Measurements from ENCODE around the gene TMEM131L. TPM values are rescaled to one million over a fixed set of nuclear protein-coding genes. Genes with fewer than 3 reads are reported as not detected.
"Not testable (repeated sequence)": the region's sequence is repeated elsewhere in the genome, so short reads cannot be mapped to it uniquely, and the experiment has no call there.

The TMEM131L gene
- 10 to 100 TPM; 37.7 to 44.0 (median 41.7) TPM for total RNA-seq

DNA sequence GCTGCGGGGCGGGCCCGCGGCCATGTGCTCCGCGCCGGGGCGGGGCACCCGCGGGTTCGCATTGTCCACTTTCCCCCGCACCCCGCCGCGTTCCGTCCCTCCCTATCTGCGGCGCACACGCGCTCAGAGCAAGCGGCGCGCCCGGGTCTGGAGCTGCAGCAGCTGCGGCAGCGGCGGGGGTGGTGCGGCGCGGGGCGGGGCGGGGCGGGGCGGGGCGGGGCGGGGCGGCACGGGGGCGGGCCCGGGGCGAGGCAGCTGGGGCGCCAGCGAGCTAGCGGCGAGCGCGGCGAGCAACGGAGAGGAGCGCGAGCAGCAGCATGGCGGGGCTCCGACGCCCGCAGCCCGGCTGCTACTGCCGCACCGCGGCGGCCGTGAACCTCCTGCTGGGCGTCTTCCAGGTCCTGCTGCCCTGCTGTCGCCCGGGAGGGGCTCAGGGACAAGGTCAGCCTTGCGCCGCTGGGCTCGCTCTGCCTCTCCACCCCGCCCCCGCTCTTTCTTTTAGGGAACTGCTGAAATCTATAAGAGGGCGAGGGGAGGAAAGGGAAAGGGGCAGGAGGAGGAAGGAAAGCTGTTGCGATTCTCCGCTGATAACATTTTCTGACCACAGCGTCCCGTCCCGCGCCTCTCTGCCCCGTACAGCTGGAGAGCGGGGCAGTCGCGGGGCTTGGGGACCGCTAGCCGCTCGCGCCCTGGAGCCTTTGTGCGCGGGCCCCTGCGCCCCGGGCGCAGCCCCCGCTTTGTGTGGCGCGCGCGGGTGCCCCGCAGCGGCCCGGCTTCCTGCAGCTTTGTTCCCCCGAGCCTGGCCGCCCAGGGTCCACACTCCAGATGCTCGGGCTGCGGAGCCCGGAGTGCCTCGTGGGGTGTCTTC is at the start of gene TMEM131L:
TMEM131L (plus strand) TSS at position 280 of the 868 bp plus-strand sequence; CDS start at position 318, 38 bp downstream.
- Mint-ChIP-seq H3K4me1 (ENCODE audit: low read depth) (peaks cover 46% of the 10 kb centered on the region), H3K9me3 (no peaks in the 10 kb centered on the region), H3K4me3 (peak within 1 kb of the TSS; percentile 93), H3K36me3 (ENCODE audit: insufficient read depth) (peaks cover 2% of the 10 kb centered on the region), H3K27me3 (ENCODE audit: low read depth) (no peaks in the 10 kb centered on the region)
- ATAC-seq (peak; percentile 81 to 88), DNase-seq (peak; percentile 59)

- H3K4me1 Mint-ChIP-seq (ENCODE audit: low read depth) = peaks cover 15% of the 10 kb centered on the region
- not testable (repeated sequence) for DNase-seq; H3K36me3 Mint-ChIP-seq (ENCODE audit: insufficient read depth); H3K27me3 Mint-ChIP-seq (ENCODE audit: low read depth); H3K4me3 Mint-ChIP-seq; ATAC-seq; H3K9me3 Mint-ChIP-seq
Observed at GRCh38 chr4:153416456-153416855, 49.7 kb upstream of the TMEM131L start.

DNA sequence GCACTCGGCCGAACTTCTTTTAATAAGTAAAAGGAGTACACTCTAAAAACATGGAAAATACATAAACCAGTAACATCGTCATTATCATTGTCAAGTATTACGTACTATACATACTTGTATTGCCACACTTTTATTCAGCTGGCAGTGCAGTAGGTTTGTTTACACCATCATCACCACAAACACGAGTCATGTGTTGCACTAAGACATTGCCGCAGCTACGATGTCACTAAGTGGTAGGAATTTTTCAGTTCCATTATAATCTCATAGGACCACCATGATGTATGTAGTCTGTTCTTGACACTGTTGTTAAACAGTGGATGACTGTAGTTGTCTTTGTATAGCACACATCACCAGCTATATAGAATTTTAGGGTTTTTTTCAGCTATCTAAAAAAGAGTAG is 48.0 kb upstream of the TMEM131L start:
- H3K4me3 Mint-ChIP-seq = no peak overlapping the region
- ATAC-seq (no peak), DNase-seq (no peak)
- no peaks in the 10 kb centered on the region for H3K9me3 Mint-ChIP-seq
- H3K27me3 Mint-ChIP-seq (ENCODE audit: low read depth) = no peaks in the 10 kb centered on the region
- peaks cover 14% of the 10 kb centered on the region for H3K4me1 Mint-ChIP-seq (ENCODE audit: low read depth)
- H3K36me3 Mint-ChIP-seq (ENCODE audit: insufficient read depth) = no peaks in the 10 kb centered on the region

GRCh38 chr4:153418558-153418957 is 47.6 kb upstream of the TMEM131L start:
- ATAC-seq (no peak), DNase-seq (no peak)
- Mint-ChIP-seq H3K4me3 (no peak overlapping the region), H3K4me1 (ENCODE audit: low read depth) (peaks cover 14% of the 10 kb centered on the region), H3K27me3 (ENCODE audit: low read depth) (no peaks in the 10 kb centered on the region), H3K9me3 (no peaks in the 10 kb centered on the region), H3K36me3 (ENCODE audit: insufficient read depth) (no peaks in the 10 kb centered on the region)

GRCh38 chr4:153419029-153419428 is 47.1 kb upstream of the TMEM131L start:
- DNase-seq = no peak
- H3K36me3 Mint-ChIP-seq (ENCODE audit: insufficient read depth) = no peaks in the 10 kb centered on the region
- no peak overlapping the region for H3K4me3 Mint-ChIP-seq
- H3K9me3 Mint-ChIP-seq = no peaks in the 10 kb centered on the region
- no peak for ATAC-seq
- no peaks in the 10 kb centered on the region for H3K27me3 Mint-ChIP-seq (ENCODE audit: low read depth)
- H3K4me1 Mint-ChIP-seq (ENCODE audit: low read depth) = peaks cover 14% of the 10 kb centered on the region

GRCh38 chr4:153419673-153420278 is 46.4 kb upstream of the TMEM131L start:
- DNase-seq (no peak), ATAC-seq (no peak)
- no peak overlapping the region for H3K4me3 Mint-ChIP-seq

GRCh38 chr4:153420361-153420760 is 45.8 kb upstream of the TMEM131L start:
- Mint-ChIP-seq H3K4me3 (no peak overlapping the region), H3K9me3 (no peaks in the 10 kb centered on the region), H3K27me3 (ENCODE audit: low read depth) (no peaks in the 10 kb centered on the region), H3K4me1 (ENCODE audit: low read depth) (peaks cover 16% of the 10 kb centered on the region), H3K36me3 (ENCODE audit: insufficient read depth) (no peaks in the 10 kb centered on the region)
- ATAC-seq (no peak), DNase-seq (no peak)

More at GRCh38 chr4:153419673-153420278, 46.4 kb upstream of the TMEM131L start:
- no peaks in the 10 kb centered on the region for H3K27me3 Mint-ChIP-seq (ENCODE audit: low read depth)
- no peaks in the 10 kb centered on the region for H3K36me3 Mint-ChIP-seq (ENCODE audit: insufficient read depth)
- no peaks in the 10 kb centered on the region for H3K9me3 Mint-ChIP-seq
- H3K4me1 Mint-ChIP-seq (ENCODE audit: low read depth) = peaks cover 16% of the 10 kb centered on the region

GRCh38 chr4:153421941-153422340 is 44.2 kb upstream of the TMEM131L start:
- Mint-ChIP-seq H3K4me3 (no peak overlapping the region), H3K27me3 (ENCODE audit: low read depth) (no peaks in the 10 kb centered on the region), H3K4me1 (ENCODE audit: low read depth) (peaks cover 26% of the 10 kb centered on the region), H3K36me3 (ENCODE audit: insufficient read depth) (no peaks in the 10 kb centered on the region), H3K9me3 (no peaks in the 10 kb centered on the region)
- no peak for DNase-seq
- no peak for ATAC-seq

DNA sequence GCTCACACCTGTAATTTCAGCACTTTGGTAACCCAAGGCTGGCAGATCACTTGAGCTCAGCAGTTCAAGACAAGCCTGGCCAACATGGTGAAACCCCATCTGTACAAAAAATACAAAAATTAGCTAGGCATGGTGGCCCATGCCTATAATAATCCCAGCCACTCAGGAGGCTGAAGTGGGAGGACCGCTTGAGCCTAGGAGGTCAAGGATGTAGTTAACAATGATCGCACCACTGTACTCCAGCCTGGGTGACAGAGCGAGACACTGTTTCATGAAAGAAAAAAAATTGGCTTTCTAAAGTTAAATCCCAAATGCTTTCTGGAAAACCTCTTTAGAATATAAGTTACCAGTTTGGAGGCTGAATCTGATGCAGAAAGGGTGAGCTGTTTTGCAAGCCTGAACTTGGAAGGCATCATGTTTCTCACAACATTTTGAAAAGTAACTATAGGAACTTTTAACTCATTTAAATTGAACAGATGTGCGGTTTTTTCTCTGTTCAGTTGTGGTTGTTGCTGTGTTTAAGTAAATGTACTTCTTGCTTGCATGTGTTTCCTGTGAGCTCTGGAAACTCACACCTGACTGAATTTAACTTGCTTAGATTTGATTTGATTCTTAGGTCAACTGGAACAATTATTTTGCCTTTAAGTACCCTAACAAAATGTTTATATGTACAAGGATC is 39.8 kb upstream of the TMEM131L start:
- Mint-ChIP-seq H3K4me3 (no peak overlapping the region), H3K36me3 (ENCODE audit: insufficient read depth) (no peaks in the 10 kb centered on the region), H3K27me3 (ENCODE audit: low read depth) (no peaks in the 10 kb centered on the region), H3K4me1 (ENCODE audit: low read depth) (peaks cover 54% of the 10 kb centered on the region), H3K9me3 (no peaks in the 10 kb centered on the region)
- no peak for DNase-seq
- ATAC-seq = peak; percentile 37 to 50

DNA sequence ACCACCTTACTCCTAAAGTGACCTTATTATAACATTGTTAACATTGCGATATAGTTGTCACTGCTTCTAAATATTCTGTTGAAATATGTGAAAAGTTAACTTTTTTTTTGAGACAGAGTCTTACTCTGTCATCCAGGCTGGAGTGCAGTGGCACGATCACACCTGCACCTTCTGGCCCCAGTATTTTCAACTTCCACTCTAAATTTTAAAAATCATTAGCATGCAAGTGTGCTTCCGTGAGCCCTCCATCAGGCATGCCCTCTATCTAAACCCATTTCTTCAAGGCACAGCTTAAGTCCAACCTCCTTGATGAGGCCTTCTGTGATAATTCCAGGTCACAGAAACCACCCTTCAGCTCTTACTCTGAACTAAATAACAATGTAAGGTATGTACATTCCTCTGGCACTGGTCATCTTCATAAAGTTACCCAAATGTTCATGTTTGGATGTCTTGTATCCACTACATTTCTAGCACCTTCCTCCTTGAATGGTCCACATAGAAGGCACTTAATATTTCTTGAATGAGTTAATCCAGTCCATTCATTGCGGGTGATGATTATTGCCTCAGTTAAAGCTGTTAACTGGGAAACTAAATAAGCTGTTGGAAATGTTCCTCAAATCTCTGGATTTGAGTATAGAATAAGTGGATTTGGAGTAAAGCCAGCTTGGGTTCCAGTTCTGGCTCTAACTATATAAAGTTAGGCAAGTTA is 38.6 kb upstream of the TMEM131L start:
- Mint-ChIP-seq H3K4me1 (ENCODE audit: low read depth) (peaks cover 56% of the 10 kb centered on the region), H3K9me3 (no peaks in the 10 kb centered on the region), H3K36me3 (ENCODE audit: insufficient read depth) (no peaks in the 10 kb centered on the region), H3K27me3 (ENCODE audit: low read depth) (no peaks in the 10 kb centered on the region), H3K4me3 (no peak overlapping the region)
- ATAC-seq (no peak), DNase-seq (no peak)

DNA sequence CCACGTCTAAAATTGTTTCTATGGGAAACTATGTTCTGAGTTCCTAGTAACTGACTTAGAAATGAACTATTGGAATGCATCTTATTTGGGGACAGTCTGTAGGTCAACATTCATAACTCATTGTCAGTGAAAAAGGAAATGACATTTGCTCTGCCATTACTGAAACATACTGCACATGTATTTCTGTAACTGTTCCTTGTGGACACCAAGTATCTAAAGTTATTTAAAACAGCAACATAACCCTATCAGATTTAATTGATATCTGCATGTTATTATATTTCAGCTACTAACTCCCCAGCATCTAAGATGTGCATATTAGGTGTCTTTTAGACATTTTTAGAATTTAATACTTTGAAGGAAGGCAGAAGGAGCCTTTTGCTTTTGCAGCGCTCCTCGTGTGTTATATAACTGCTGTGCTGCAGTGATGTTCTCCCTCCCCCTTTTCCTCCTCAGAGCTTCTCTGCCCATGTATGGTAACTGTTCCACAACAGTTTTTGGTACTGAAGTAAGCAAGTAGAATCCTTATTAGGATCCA is 37.2 kb upstream of the TMEM131L start:
- ATAC-seq = no peak
- Mint-ChIP-seq H3K27me3 (ENCODE audit: low read depth) (no peaks in the 10 kb centered on the region), H3K4me1 (ENCODE audit: low read depth) (peaks cover 66% of the 10 kb centered on the region), H3K4me3 (no peak overlapping the region), H3K36me3 (ENCODE audit: insufficient read depth) (no peaks in the 10 kb centered on the region), H3K9me3 (no peaks in the 10 kb centered on the region)
- DNase-seq = no peak

DNA sequence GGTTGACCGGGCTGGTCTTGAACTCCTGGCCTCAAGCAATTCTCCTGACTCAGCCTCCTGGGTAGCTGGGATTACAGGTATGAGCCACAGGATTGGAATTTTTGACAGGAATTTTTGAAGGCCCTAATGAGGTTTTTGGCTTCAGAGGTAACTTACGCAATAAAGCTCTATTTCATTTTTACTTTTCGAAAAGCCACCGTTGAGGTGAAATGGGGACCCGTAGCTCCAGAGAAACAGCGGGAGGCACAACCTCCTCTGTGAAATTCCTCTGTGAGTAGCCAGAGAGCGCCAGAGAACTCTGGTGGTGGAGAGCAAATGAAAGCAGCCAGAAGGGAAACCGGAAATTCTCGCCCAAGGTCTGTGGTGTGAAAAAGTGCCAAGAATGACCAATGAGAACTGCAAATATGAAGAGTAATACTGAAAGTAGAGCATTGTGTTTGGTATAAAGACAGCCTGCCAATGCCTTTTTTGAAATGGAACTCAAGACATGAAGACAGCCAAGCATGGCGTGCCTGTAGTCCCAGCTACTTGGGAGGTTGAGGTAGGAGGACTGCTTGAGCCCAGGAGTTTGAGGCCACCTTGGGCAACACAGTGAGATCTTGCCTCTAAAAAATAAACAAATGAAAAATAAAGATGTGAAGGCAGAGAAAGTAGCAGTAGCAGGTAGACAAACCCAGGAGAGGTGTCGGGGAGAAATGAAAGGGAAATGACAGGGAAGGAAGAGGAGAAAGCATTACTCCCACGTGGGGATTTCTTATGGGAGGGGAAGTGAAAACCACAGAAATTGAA is 33.0 kb upstream of the TMEM131L start:
- Mint-ChIP-seq H3K9me3 (no peaks in the 10 kb centered on the region), H3K36me3 (ENCODE audit: insufficient read depth) (no peaks in the 10 kb centered on the region), H3K27me3 (ENCODE audit: low read depth) (no peaks in the 10 kb centered on the region), H3K4me1 (ENCODE audit: low read depth) (peaks cover 63% of the 10 kb centered on the region), H3K4me3 (peak overlapping the region; percentile 74)
- peak; percentile 63 to 75 for ATAC-seq
- peak; percentile 50 for DNase-seq

- H3K9me3 Mint-ChIP-seq = no peaks in the 10 kb centered on the region
- DNase-seq (no peak), ATAC-seq (peak in 1 of 2 donors; percentile 5)
- no peaks in the 10 kb centered on the region for H3K36me3 Mint-ChIP-seq (ENCODE audit: insufficient read depth)
- peaks cover 63% of the 10 kb centered on the region for H3K4me1 Mint-ChIP-seq (ENCODE audit: low read depth)
- H3K27me3 Mint-ChIP-seq (ENCODE audit: low read depth) = no peaks in the 10 kb centered on the region
- H3K4me3 Mint-ChIP-seq = peak overlapping the region; percentile 74
Observed at GRCh38 chr4:153433754-153434105, 32.4 kb upstream of the TMEM131L start.

Measured in activated T-cell treated with anti-CD3 and anti-CD28 coated beads, Interleukin-2, amount 50 U/mL, for 4 hours (primary cell).